Measurements from ENCODE around the gene AP3B1. TPM values are rescaled to one million over a fixed set of nuclear protein-coding genes. Genes with fewer than 3 reads are reported as not detected.

AP3B1 gene
- polyA plus RNA-seq, 1 of the 3 experiments (the other 2 are of a cell fraction): 18.0 TPM

DNA sequence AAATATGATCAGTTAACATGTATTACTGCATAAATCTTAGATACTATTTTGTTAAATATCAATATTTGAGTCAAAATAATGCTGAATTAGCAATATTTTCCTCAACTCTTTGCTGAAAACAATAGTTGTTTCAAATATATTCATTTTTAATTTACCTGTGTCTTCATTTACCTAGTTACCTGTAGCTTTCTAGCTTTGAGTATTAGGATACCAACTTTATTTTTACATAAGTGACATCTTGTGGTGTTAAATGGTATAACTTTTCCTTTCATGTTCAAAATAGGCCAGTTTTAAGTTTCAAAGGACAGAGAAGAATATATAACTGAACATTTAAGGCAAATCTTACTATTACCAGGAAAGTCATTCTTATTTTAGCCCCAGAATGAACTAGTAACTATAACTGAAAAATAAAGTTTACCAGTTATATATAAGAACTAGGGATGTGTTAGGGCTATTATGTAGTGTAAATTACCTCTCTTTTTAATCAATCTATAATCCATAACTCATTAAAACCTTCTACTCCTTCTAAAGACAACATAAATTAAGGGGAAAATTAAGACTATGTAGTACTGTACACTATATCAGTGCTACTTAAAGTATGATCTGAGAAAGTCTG lies 25.3 kb downstream of the AP3B1 start:
- Histone ChIP-seq H3K27me3 (ENCODE audit: insufficient read depth) (no peaks in the 10 kb centered on the region), H2AFZ (ENCODE audit: low read depth) (no peak overlapping the region), H3F3A (replicated peaks; ENCODE audit: insufficient read depth) (peaks cover 4% of the 10 kb centered on the region), H3K79me2 (ENCODE audit: insufficient read depth) (peaks cover 67% of the 10 kb centered on the region), H3K27ac (ENCODE audit: low read depth in 2 of 2, low read length in 1 of 2) (no peak overlapping the region), H3K9me3 (no peaks in the 10 kb centered on the region), H4K20me1 (ENCODE audit: insufficient read depth) (peaks cover 31% of the 10 kb centered on the region), H3K4me3 (ENCODE audit: low read depth in 2 of 2, low read length in 1 of 2) (no peak overlapping the region), H3K4me2 (no peak overlapping the region), H3K36me3 (replicated peaks in 1 of 2; ENCODE audit: control insufficient read depth in 1 of 2, insufficient read depth in 2 of 2, low read length in 1 of 2) (peaks cover 17 to 33% of the 10 kb centered on the region in 2 experiments), H3K9ac (no peak overlapping the region), H3K4me1 (ENCODE audit: control insufficient read depth in 1 of 2, insufficient read depth in 2 of 2, low read depth in 1 of 2, low read length in 1 of 2) (peaks cover 0 to 6% of the 10 kb centered on the region in 2 experiments; a peak in 1 of 4 replicates), H3K9me2 (no peaks in the 10 kb centered on the region)
- TF ChIP-seq, protein P1, sequence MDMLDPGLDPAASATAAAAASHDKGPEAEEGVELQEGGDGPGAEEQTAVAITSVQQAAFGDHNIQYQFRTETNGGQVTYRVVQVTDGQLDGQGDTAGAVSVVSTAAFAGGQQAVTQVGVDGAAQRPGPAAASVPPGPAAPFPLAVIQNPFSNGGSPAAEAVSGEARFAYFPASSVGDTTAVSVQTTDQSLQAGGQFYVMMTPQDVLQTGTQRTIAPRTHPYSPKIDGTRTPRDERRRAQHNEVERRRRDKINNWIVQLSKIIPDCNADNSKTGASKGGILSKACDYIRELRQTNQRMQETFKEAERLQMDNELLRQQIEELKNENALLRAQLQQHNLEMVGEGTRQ (IDR thresholded peaks at IDR 0.05; ENCODE audit: borderline replicate concordance, low read depth, low read length): no peak
- no peak for TF ChIP-seq IRF3 (IDR thresholded peaks at IDR 0.05; ENCODE audit: low read depth, low read length)
- no peak for TF ChIP-seq MXI1 (IDR thresholded peaks at IDR 0.05; ENCODE audit: low read depth, low read length)
- TF ChIP-seq, protein P2, sequence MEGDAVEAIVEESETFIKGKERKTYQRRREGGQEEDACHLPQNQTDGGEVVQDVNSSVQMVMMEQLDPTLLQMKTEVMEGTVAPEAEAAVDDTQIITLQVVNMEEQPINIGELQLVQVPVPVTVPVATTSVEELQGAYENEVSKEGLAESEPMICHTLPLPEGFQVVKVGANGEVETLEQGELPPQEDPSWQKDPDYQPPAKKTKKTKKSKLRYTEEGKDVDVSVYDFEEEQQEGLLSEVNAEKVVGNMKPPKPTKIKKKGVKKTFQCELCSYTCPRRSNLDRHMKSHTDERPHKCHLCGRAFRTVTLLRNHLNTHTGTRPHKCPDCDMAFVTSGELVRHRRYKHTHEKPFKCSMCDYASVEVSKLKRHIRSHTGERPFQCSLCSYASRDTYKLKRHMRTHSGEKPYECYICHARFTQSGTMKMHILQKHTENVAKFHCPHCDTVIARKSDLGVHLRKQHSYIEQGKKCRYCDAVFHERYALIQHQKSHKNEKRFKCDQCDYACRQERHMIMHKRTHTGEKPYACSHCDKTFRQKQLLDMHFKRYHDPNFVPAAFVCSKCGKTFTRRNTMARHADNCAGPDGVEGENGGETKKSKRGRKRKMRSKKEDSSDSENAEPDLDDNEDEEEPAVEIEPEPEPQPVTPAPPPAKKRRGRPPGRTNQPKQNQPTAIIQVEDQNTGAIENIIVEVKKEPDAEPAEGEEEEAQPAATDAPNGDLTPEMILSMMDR (IDR thresholded peaks at IDR 0.05): peak; percentile 65
- 0 out of 2 replicates have a peak, but pooled peaks have one; percentile 7 for TF ChIP-seq SMC3 (IDR thresholded peaks at IDR 0.05; ENCODE audit: low read depth, low read length)
- TF ChIP-seq RAD21 (IDR thresholded peaks at IDR 0.05; ENCODE audit: low read length): peak; percentile 55
- TF ChIP-seq EP300 (IDR thresholded peaks at IDR 0.05; ENCODE audit: borderline replicate concordance in 1 of 2, low read depth in 1 of 2, low read length in 1 of 2): no peak
- no peak for TF ChIP-seq POLR2AphosphoS5 (IDR thresholded peaks at IDR 0.05; ENCODE audit: low read depth, low read length)
- TF ChIP-seq, protein P3, sequence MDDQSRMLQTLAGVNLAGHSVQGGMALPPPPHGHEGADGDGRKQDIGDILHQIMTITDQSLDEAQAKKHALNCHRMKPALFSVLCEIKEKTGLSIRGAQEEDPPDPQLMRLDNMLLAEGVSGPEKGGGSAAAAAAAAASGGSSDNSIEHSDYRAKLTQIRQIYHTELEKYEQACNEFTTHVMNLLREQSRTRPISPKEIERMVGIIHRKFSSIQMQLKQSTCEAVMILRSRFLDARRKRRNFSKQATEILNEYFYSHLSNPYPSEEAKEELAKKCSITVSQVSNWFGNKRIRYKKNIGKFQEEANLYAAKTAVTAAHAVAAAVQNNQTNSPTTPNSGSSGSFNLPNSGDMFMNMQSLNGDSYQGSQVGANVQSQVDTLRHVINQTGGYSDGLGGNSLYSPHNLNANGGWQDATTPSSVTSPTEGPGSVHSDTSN (IDR thresholded peaks at IDR 0.05): no peak
- POLR2A ChIA-PET: no interaction called here
- CTCF ChIA-PET: interaction anchor here (0.6 to 1.7 kb wide), 10 partner anchors 9 to 900 kb away, joined by 3 to 6 read pairs (median 3); no protein-coding TSS in a partner anchor
- DNase-seq: no peak

- H3K9me3 ChIP-seq: no peaks in the 10 kb centered on the region
- H3K79me2 ChIP-seq (ENCODE audit: insufficient read depth): peaks cover 59% of the 10 kb centered on the region
- POLR2A ChIA-PET: no interaction called here
- H3K9me2 ChIP-seq: no peaks in the 10 kb centered on the region
- peaks cover 23% of the 10 kb centered on the region for H4K20me1 ChIP-seq (ENCODE audit: insufficient read depth)
- no peak overlapping the region for H3K4me3 ChIP-seq (ENCODE audit: low read depth in 2 of 2, low read length in 1 of 2)
- H3K4me1 ChIP-seq (ENCODE audit: control insufficient read depth in 1 of 2, insufficient read depth in 2 of 2, low read depth in 1 of 2, low read length in 1 of 2): peaks cover 0 to 6% of the 10 kb centered on the region in 2 experiments; a peak in 1 of 4 replicates
- no peak overlapping the region for H3K4me2 ChIP-seq
- no peak for DNase-seq
- no peaks in the 10 kb centered on the region for H3K27me3 ChIP-seq (ENCODE audit: insufficient read depth)
- H2AFZ ChIP-seq (ENCODE audit: low read depth): no peak overlapping the region
- H3K27ac ChIP-seq (ENCODE audit: low read depth in 2 of 2, low read length in 1 of 2): no peak overlapping the region
- WGBS (ENCODE audit: low lambda C conversion rate): 90% methylated on average over 2 of the region's 2 CpGs
- no peak overlapping the region for H3K9ac ChIP-seq
- CTCF ChIA-PET: interaction anchor here (0.8 to 1.7 kb wide), 5 partner anchors 13 to 708 kb away, joined by 3 to 6 read pairs (median 3); no protein-coding TSS in a partner anchor
- peaks cover 4% of the 10 kb centered on the region for H3F3A ChIP-seq (replicated peaks; ENCODE audit: insufficient read depth)
- H3K36me3 ChIP-seq (replicated peaks in 1 of 2; ENCODE audit: control insufficient read depth in 1 of 2, insufficient read depth in 2 of 2, low read length in 1 of 2): peaks cover 25 to 41% of the 10 kb centered on the region in 2 experiments
- TF ChIP-seq, protein P2 (IDR thresholded peaks at IDR 0.05): no peak
- TF ChIP-seq RAD21 (IDR thresholded peaks at IDR 0.05; ENCODE audit: low read length) (no peak), TCF12 (IDR thresholded peaks at IDR 0.05) (no peak), REST (IDR thresholded peaks at IDR 0.05; ENCODE audit: low read depth, low read length) (no peak), RXRA (IDR thresholded peaks at IDR 0.05; ENCODE audit: borderline replicate concordance, low read depth) (no peak), TEAD4 (IDR thresholded peaks at IDR 0.05; ENCODE audit: borderline replicate concordance, insufficient read depth) (no peak), RCOR1 (IDR thresholded peaks at IDR 0.05; ENCODE audit: low read length) (no peak)
These were observed 26.1 kb downstream of the AP3B1 start for GRCh38 chr5:78268356-78268755.
